HG03159 (cell line): Measurements from ENCODE around the gene BICDL1.

Experiments
- ATAC-seq: cut with Tn5 transposase; IDR thresholded peaks from one replicate; pipeline ENCODE4 v1.9.1; 2021; ENCODE audit warnings: mild to moderate bottlenecking, moderate library complexity; ENCODE audit not compliant: unreplicated experiment

BICDL1 gene

DNA sequence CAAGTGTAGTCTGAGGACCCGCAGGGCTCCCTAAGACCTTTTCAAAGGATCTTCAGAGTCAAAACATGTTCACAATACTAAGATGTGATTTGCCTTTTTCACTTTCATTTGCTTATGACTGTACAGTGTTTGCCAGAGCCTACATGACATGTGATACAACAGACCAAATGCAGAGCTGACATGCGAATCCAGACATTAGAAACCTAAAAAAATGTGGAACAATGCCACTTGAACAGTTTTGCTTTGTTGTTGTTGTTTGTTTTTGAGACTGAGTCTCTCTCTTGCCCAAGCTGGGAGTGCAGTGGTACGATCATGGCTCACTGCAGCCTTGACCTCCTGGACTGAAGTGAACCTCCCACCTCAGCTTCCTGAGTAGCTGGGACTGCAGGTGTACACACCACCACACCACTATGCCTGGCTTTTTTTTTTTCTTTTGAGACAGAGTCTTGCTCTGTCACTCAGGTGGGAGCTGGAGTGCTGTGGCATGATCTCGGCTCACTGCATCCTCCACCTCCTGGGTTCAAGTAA is 132.8 kb downstream of the BICDL1 start:
- ATAC-seq, result peak; percentile 41

DNA sequence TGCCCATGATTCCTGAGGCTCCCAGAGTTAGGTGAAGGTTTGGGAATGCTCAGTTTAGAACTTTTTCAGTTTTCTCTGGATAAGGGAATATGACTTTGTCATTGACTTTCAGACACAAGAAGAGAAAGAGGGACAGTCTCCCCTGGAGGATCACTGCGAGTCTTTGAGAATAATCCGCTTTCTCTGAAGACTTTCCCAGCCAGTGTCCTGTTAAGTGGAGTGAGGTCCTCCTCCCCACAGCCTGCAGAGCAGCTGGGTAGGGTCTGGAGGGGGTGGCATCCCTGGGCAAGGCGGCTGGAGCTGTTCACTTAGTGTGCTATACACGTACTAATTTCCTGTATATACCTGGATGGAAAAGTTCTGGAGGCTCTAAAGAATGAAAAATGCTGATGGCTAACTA is 136.0 kb downstream of the BICDL1 start:
- no peak for ATAC-seq

- ATAC-seq, result no peak
Observed at GRCh38 chr12:120125792-120126634, 137.0 kb downstream of the BICDL1 start.

GRCh38 chr12:120126635-120127005 is 137.6 kb downstream of the BICDL1 start:
- ATAC-seq, result no peak

GRCh38 chr12:120130011-120130410 is 141.0 kb downstream of the BICDL1 start:
- no peak for ATAC-seq

DNA sequence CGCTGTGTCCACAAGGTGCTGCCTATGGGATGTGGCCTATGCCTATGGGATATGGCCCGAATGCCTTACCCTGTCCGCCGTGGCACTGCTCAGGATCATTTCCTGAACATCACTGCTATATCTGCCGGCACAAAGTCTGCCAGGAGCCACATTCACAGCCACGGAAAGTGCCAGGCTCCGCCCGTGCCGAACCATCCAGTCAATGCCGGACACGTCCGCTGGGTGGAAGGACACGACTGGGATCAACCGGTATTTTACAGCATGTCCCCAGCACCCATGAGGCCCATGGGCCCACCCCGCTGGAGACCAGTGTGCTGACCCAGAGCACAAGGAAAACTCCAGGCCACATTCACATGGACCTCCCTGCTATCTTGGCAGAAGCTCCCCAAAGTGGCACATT is 142.1 kb downstream of the BICDL1 start:
- no peak for ATAC-seq

GRCh38 chr12:120132054-120132836 is 143.2 kb downstream of the BICDL1 start:
- no peak for ATAC-seq

DNA sequence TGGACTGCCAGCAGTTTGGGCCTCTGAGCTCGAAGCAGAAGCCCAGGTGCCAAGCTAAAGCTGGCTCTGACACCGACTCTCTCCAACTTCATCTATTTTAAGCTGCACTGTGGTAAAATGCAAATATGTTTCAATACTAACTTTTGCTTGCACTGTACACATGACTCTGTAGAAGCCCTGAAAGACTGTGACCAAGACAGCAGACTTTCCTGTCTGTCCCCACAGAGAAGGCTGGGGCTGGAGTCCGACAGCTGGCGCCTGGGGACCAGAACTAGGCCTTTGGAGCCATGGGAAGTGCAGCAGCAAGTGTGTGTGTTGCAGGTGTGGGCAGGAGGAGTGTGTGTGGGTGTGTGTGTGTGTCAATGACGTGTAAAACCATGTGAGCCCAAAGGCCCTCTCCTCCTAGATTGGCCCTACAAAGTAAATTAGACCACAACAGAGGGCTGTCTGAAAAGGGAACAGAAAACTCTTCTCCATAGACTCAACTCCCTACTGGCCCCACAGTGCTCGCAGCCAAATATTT is 143.9 kb downstream of the BICDL1 start:
- ATAC-seq, result peak; percentile 90

DNA sequence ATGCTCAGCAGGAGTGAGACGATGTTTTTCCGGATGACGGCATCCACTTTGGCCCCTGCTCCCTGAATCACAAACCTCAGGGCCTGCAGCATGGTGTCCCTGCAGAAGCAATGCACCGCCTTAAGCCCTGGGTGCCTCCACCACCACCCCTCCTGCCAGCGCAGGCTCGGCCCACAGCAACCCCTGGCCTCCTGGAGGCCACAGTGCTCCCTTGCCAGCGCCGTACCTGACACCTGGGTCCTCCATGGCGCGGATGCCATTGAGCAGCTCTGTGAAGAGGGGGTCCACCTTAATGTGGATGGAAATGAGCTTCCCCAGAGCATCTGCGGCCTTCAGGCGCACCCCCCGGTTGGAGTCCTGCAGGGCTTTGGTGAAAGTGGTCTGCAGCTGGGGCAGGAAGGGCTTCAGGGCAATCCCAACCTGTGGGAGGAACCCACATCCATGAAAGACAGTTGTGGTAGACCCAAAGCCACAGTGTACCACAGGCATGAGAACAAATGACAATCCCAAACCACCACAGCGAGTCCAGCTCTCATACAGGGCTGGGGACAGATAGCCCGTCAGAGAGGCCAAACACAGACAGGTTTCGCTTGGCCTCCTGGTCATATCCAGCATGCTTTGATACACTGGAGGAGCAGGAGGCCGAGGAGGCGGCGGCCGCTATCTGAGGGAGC is 145.4 kb downstream of the BICDL1 start:
- ATAC-seq, result no peak

- no peak for ATAC-seq
Observed at GRCh38 chr12:120136093-120136770, 147.2 kb downstream of the BICDL1 start.

GRCh38 chr12:120137833-120138232 is 148.8 kb downstream of the BICDL1 start:
- ATAC-seq, result no peak

DNA sequence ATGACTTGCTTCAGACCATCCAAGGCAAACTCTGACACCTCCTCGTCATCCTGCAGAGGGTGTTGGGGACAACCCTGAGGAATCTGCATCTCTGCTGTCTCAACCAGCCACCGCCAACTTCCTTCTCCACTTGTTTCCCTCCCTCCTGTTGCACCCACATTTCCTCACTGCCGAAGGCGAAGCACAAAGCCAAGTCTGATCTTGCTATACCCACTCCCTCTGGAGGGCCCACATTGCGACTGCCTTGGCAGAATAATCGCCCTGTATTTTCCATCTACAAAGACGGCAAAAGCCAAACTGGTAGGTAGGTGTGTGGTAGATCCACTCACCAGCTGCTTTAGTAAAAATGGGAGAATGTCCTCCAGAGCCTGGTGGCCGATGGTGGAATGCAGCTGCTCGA is 149.3 kb downstream of the BICDL1 start:
- ATAC-seq, result no peak

- ATAC-seq, result no peak
Observed at GRCh38 chr12:120139958-120140357, 150.9 kb downstream of the BICDL1 start.

DNA sequence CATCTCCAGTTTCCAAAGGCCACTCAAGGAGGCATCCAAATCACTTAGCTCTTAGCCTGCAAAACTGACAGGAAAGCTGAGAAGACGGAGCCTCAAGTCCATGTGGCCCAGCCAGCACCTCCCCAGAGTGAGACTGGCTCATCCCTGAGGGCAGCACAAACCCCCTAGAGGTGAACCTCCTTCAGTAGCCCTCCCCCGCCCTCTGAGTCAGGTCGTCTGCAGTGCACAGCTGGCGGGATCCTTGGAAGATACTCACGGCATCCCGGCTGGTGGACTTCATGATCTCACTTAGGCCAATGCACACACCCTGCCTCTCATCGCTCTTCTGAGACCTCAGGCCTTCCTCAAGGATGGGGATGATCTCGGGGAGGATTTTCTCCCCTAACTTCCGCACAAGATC is 151.6 kb downstream of the BICDL1 start:
- ATAC-seq, result no peak

- ATAC-seq, result no peak
Observed at GRCh38 chr12:120141336-120141735, 152.3 kb downstream of the BICDL1 start.

GRCh38 chr12:120142231-120142877 is 153.3 kb downstream of the BICDL1 start:
- ATAC-seq, result no peak
